GM19193 (cell line): ENCODE results near the gene FOXS1.

ENCODE experiments used
- POLR2A ChIP-seq: IDR thresholded peaks from 4 replicates; pipeline ENCODE4 v1.6.1; 2011; ENCODE audit not compliant: insufficient read depth, insufficient read length; ENCODE audit errors: extremely low read depth

The FOXS1 gene

DNA sequence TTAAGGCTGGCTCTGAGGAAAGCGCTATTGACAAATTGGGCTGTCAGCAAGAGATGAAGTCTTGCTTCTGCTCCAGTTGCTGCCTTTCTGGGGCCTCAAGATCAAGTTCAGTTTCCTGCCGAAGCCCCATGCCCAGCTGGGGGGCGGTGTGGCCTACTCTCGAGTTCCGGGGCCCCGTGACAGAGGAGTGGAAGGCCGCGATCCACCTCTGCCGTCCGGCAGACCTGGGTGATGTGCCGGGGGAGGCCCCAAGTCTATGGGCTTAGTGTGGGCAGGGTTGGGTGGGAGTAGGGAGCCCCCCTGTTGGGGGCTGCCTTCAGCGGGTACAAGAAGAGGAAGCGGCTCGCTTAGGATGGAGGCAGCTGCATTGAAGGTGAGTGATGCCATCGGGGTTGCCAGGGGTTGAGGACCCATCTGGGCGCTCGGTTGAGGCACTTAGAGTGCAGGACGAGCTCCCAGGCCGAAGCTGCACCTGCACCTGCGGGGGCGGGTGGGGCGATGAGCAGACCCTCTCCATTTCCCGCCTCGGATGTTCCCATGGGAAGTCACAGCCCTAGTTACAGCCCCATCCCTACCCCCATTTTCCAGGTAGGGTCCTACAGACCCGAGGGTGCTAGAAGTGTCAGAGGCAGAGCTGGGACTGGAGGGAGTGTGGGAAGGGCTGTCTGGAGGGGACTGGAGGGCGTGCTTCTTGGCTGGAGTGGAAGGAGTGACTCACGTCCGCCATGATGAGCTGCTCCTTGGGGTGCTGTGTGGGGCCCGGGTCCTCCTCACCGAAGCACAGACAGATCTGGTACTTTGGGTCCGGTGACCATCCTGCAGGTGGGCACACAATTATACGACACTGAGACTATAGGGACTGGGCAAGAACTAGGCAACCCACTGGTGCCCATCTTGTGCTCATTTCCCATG lies 2.9 kb upstream of the FOXS1 start:
- TF ChIP-seq POLR2A, result no peak

DNA sequence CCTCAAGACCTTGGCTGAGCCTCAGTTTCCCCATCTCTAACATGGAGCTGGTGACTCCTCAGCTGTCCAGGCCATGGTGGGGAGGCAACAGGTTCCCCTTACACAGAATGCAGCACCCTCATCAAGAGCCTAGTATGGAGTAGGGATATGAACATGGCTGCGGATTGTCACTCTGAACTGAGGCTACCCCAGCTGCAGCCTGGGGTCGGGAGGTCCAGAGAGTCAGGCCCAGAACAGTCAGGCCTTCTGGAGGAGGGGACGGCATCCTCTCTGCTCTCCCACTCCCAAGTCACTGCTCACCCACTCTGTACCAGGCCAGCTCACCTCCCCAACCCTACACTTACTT lies 1.4 kb upstream of the FOXS1 start:
- no peak for TF ChIP-seq POLR2A

GRCh38 chr20:31844737-31845299 lies 586 bp downstream of the FOXS1 start:
- no peak for TF ChIP-seq POLR2A

DNA sequence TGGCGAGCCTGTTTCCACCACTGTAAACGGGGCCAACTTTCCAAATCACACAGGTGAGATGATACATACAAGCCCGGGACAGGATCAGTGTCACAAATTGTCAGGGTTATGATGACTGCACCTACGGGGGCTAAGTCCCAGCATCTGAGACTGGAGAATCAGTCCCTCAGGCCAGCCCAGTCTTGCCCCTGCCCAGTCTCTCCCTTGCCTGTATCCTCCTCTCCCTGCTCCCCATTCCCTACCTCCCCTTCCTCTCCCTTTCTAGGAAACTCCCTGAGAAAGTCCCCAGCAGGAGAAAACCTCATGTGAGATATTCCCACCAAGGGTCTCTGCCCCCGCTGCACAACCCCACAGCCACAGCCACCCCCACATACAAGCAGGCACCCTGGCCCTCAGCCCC lies 1.5 kb downstream of the FOXS1 start:
- no peak for TF ChIP-seq POLR2A

DNA sequence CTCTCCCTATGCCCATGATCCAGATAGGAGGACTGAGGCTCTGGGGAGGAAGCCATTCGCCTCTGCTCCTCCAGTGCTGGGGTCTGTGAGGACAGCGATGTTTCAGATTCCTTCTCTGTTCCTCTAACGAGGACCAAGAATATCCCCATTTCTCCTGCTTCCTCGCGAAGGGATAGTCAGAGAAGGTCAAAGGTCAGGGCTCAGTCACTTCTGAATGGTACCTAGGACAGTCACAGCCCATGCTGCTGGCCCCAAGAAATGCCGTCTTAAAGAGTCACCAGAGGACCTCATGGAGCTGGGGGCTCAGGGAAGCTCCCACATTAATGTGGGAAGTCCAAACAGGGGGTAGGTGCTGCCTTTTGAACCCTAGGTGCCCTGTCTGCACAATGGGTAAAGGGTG lies 2.1 kb downstream of the FOXS1 start:
- no peak for TF ChIP-seq POLR2A

DNA sequence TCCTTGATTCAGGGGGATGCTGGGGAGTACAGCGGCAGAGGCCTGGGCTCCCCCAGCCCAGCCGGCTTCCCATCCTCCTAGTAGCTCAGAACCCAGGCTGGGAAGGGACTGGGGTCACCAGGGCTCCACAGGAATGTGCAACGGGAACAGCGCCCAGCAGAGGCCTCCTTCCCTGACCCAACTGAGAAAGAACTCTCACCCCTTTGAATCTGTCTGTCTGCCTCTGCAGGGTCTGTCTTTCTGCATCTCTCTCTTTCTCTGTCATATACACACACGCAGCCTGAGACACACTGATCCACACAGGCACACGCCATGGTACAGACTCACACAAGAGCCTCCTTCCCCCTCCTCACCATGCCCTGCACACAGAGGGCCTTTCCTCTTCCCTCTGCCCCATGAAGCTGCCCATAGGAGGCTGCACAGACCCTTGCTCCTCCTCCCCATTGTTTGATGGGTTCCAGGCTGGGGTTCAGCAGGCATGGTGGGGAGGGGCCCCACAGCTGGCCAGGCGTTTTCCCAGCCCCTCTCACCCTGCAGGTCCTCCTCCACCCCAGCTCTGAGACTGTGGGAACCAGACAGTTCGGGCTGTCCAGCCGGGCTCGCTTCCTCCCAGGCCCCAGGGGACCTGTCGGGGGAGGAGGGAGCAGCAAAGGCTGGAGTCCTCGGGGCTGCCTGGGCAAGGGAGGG lies 2.8 kb downstream of the FOXS1 start:
- no peak for TF ChIP-seq POLR2A

- no peak for TF ChIP-seq POLR2A
Measured at GRCh38 chr20:31841928-31842327, 3.5 kb downstream of the FOXS1 start.

GRCh38 chr20:31840906-31841816 lies 4.2 kb downstream of the FOXS1 start:
- no peak for TF ChIP-seq POLR2A

DNA sequence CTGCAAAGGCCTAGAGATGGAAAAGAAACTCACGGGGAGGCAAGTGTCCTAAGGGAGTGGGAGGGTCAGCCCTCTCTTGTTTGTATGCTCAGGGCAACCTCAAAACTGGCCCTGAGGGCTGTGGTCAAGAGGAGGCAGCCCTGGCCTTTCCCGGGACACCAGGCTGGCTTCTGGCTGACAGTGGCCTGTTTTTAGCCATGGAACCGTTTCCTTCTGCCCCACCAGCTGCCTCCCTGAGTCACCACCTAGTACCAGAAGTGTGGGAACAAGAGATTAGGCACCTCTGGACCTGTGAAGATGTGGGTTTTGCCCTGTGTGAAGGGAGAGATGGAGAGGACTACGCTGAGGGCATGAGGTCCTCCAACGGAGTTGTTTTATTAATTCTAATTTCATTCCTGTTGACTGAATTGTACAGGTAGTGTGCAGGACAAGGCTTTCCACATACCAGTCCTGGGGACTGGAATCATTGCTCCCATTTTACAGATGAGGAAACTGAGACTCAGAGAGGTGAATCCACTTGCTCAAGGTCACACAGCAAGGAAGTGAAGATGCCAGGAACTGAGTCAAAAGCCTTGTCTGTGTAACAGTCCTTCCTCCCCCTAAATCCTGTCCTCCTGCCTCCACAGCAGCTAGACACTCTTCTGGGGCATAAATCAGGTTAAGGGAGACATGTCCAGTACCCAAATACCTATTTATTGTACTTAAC lies 5.5 kb downstream of the FOXS1 start:
- no peak for TF ChIP-seq POLR2A

GRCh38 chr20:31838646-31839292 lies 6.6 kb downstream of the FOXS1 start:
- no peak for TF ChIP-seq POLR2A

- TF ChIP-seq POLR2A, result no peak
Measured at GRCh38 chr20:31837896-31838397, 7.5 kb downstream of the FOXS1 start.

DNA sequence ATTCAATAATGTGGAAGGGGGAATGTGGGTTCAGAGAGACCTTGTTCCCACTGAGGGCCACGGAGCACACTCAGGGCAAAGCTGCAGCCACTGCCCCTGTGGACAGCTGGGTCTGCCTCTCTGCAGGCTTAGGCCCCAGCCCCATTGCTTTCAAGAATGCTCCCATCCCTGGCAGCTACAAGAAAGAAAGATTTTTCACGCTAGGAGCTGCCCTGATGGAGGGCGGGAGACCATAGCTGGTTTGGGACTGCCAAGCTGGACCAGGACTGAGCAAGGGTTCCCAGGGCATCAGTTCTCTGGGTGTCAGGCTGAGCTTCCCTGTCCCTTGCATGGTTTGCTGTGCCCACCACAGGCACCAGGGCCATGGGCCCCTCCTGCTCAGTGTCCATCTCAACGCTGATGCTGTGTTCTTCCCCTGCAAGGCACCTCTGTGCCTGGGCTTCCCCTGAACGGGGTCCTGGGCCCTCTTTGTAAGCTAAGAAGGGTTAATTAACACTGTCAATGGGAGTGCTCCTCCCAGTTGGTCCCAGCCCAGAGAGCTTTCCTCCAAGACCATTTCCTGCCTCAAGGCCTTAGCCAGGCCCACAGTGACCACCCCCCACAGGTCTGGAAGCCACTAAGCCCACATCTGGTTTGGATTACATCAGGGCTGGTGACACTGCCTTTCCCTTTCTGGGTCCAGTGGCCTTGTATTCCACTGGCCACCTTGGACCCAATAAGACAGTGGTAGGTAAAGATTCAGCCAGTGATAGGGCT lies 8.4 kb downstream of the FOXS1 start:
- TF ChIP-seq POLR2A, result no peak

- no peak for TF ChIP-seq POLR2A
Measured at GRCh38 chr20:31835977-31836852, 9.2 kb downstream of the FOXS1 start.

GRCh38 chr20:31835554-31835953 lies 9.8 kb downstream of the FOXS1 start:
- no peak for TF ChIP-seq POLR2A
